HG03342 (cell line): Measurements from ENCODE around the gene ILF2.
A peak's percentile ranks its signal among the peaks of the same experiment; 100 is the strongest.
"Not testable (repeated sequence)": the region's sequence is repeated elsewhere in the genome, so short reads cannot be mapped to it uniquely, and the experiment has no call there.

ENCODE experiments used
- ATAC-seq: cut with Tn5 transposase; IDR thresholded peaks from one replicate; pipeline ENCODE4 v1.9.1; 2021; ENCODE audit warnings: mild to moderate bottlenecking, moderate library complexity; ENCODE audit not compliant: unreplicated experiment

ILF2 gene

DNA sequence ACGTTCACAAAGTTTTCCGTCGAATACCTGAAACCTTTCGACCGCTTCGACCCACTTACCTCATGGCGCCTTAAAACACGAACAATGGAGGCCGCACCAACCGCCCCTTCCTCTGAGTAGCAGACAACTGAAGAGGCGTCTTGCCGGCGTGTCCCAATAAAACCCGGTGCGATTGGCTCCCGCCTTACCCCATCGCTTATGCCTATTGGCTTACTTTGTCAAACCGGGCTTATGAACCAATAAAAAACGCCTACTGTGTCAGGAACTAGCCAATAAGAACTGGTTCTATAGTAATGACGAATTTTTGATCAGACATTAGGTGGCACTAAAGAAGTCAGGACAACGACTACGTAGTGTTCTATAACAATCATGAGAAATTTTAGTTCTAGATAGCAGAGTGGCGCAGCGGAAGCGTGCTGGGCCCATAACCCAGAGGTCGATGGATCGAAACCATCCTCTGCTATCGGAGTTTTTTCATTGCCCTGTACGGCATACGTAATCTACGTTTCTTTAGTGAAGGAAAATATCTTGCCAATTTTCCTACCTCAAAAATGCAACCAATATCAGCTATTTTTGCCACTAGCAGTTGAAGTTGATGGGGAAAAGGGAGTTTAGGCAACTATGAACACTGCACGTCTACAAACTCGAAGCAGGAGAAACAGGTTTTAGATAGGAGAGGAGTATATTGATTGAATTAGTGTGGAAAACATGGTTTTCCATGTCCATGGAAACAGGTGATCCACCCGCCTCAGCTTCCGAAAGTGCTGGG lies at the start of gene ILF2:
Gene ILF2 (minus strand): TSS at position 135 of the 769 bp plus-strand sequence. CDS start 71 bp downstream, at position 64.
- peak; percentile 87 for ATAC-seq

GRCh38 chr1:153717330-153717729 lies 46.5 kb upstream of the ILF2 start:
- no peak for ATAC-seq

- not testable (repeated sequence) for ATAC-seq
Measured at GRCh38 chr1:153716211-153716610, 45.4 kb upstream of the ILF2 start.

GRCh38 chr1:153711026-153711425 lies 40.2 kb upstream of the ILF2 start:
- no peak for ATAC-seq

DNA sequence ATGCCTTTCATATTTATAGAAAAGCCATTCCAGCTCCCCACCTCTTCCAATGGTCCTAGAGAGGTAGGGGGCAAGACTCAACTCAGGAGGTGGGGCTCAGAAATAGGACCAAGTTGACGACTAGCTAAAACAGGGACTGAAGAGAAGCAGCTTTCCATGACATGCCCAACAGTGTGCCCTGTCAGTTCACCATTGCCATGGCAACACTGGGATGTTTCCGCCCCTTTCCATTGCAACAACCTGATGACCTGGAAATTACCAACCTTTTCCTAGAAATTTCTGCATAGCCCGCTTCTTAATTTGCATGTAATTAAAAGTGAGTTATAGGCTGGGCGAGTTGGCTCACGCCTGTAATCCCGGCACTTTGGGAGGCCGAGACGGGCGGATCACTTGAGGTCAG lies 34.7 kb upstream of the ILF2 start:
- ATAC-seq, result no peak

- no peak for ATAC-seq
Measured at GRCh38 chr1:153699768-153700167, 29.0 kb upstream of the ILF2 start.

GRCh38 chr1:153698923-153699714 lies 28.3 kb upstream of the ILF2 start:
- ATAC-seq, result no peak

GRCh38 chr1:153698020-153698922 lies 27.5 kb upstream of the ILF2 start:
- no peak for ATAC-seq

GRCh38 chr1:153697191-153698019 lies 26.6 kb upstream of the ILF2 start:
- ATAC-seq, result no peak

DNA sequence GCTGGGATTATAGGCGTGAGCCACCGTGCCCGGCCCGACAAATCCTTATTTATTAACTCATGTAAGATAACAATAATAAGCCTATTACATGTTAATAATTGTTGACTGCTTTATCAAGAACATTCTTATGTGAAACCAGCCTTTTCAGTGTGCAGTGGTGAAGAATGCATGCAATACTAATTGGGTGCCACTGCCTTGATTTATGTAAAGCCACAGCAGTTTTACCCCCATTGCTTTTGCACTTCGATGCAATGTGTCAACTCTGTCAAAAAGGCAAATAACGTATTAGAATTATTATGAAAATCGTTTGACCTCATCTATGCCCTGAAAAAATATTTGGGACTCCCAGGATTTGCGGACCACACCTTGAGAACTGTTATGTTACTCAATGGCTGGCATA lies 25.9 kb upstream of the ILF2 start:
- no peak for ATAC-seq

GRCh38 chr1:153693466-153693865 lies 22.7 kb upstream of the ILF2 start:
- no peak for ATAC-seq

DNA sequence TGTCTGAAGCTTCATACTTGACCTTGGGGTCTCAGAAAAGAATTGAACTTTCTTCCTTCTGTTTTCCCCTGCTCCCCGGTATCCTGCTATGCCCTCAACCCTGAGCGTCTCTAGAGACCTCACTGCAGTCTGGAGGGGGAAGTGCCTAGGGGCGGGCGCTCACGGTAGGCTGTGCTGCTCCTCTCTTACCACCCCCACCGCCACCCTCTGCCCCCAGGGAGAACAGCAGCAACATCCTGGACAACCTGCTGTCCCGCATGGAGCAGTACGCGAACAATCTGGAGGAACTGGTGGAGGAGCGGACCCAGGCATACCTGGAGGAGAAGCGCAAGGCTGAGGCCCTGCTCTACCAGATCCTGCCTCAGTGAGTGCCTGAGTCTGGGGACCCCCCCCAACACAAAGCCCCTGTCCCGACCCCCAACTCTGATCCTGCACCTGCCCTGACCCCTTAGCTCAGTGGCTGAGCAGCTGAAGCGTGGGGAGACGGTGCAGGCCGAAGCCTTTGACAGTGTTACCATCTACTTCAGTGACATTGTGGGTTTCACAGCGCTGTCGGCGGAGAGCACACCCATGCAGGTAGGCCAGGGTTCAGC lies 18.0 kb upstream of the ILF2 start:
- no peak for ATAC-seq

GRCh38 chr1:153688276-153688675 lies 17.5 kb upstream of the ILF2 start:
- ATAC-seq, result no peak

GRCh38 chr1:153687346-153688125 lies 16.7 kb upstream of the ILF2 start:
- ATAC-seq, result no peak

DNA sequence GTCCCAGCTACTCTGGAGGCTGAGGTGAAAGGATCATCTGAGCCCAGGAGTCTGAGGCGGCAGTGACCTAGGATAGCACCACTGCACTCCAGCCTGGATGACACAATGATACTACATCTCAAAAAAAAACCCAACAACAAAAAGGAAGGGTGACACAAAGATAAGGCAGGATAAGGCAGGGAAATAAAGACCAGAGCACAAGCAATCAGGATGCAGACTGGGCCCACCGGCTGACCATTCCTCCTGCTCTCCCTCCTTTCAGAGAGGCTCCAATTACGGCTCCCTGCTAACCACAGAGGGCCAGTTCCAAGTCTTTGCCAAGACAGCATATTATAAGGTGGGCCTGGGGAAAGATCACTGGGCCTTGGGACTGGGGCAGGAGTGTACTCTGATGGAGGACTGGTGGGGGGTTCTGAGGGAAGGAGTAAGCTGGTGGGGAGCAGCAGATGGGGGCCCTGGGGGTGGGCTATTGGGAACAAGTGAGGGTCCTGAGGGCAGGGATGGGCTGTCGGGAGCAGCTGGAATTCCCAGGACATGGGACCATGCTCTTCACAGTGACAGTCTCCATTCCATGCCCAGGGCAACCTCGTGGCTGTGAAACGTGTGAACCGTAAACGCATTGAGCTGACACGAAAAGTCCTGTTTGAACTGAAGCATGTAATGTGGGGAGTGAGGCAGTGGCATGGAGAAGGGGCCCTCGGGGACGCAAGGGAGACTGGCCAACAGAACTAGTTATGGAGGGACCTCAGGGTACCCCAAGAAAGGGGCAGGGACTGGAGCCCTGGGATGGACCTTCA lies 14.9 kb upstream of the ILF2 start:
- no peak for ATAC-seq

DNA sequence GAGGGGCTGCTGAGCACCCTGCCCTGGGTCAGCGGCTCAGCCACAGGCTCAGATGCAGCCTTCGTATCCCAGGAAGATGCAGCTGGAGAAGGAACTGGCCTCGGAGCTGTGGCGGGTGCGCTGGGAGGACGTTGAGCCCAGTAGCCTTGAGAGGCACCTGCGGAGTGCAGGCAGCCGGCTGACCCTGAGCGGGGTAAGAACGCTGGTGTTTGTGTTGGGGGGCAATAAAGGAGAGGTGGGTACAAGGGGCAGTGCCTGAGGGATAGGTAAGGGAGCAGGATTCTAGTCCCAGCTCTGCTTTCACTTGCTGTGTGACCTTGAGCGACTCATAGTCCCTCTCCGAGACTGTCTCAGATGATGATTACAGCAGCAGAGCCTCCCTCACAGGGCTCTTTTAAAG lies 14.1 kb upstream of the ILF2 start:
- ATAC-seq, result no peak

GRCh38 chr1:153683854-153684253 lies 13.1 kb upstream of the ILF2 start:
- ATAC-seq, result no peak

- ATAC-seq, result no peak
Measured at GRCh38 chr1:153682730-153683129, 11.9 kb upstream of the ILF2 start.

GRCh38 chr1:153680120-153680403 lies 9.3 kb upstream of the ILF2 start:
- ATAC-seq, result no peak
